BE2C (cell line): Measurements from ENCODE around the gene DPYSL4.

Experiments used
- DNase-seq: peaks from one replicate; pipeline ENCODE4 v3.0.0-alpha.2; 2020
- H3K27me3 ChIP-seq: fragments of 250-450 bp; sonication (Bioruptor Pico); 2 replicates; pipeline ENCODE4 v1.5.1; 2020; ENCODE audit warnings: mild to moderate bottlenecking
- H3K36me3 ChIP-seq: fragments of 250-450 bp; sonication (Bioruptor Pico); 2 replicates; pipeline ENCODE4 v1.5.1; 2020; ENCODE audit warnings: mild to moderate bottlenecking
- H3K4me1 ChIP-seq: fragments of 250-450 bp; sonication (Bioruptor Pico); 2 replicates; pipeline ENCODE4 v1.5.1; 2020
- H3K4me3 ChIP-seq: 2 replicates; pipeline ENCODE4 v1.5.1; 2011; ENCODE audit warnings: low read depth, low read length
- H3K9me3 ChIP-seq: fragments of 250-450 bp; sonication (Bioruptor Pico); 2 replicates; pipeline ENCODE4 v1.5.1; 2020
- CTCF ChIP-seq: IDR thresholded peaks from 2 replicates; pipeline ENCODE4 v1.5.1; 2012; ENCODE audit warnings: mild to moderate bottlenecking, low read depth, low read length

DPYSL4 gene

GRCh38 chr10:132189016-132189415 is 2.3 kb downstream of the DPYSL4 start:
- Histone ChIP-seq H3K36me3 (no peaks in the 10 kb centered on the region), H3K4me1 (no peaks in the 10 kb centered on the region), H3K4me3 (no peak overlapping the region)

GRCh38 chr10:132189810-132190422 is 3.2 kb downstream of the DPYSL4 start:
- Histone ChIP-seq H3K36me3 (no peaks in the 10 kb centered on the region), H3K4me1 (no peaks in the 10 kb centered on the region), H3K27me3 (peaks cover 32% of the 10 kb centered on the region), H3K9me3 (no peaks in the 10 kb centered on the region), H3K4me3 (no peak overlapping the region)
- peak; percentile 3 for DNase-seq
- TF ChIP-seq CTCF, result no peak

More at GRCh38 chr10:132189016-132189415, 2.3 kb downstream of the DPYSL4 start:
- DNase-seq, result no peak
- Histone ChIP-seq H3K9me3 (no peaks in the 10 kb centered on the region), H3K27me3 (peaks cover 34% of the 10 kb centered on the region)
- TF ChIP-seq CTCF, result no peak

GRCh38 chr10:132192076-132192975 is 5.6 kb downstream of the DPYSL4 start:
- no peaks in the 10 kb centered on the region for H3K36me3 ChIP-seq
- peaks cover 13% of the 10 kb centered on the region for H3K27me3 ChIP-seq
- no peak for TF ChIP-seq CTCF
- H3K4me3 ChIP-seq, result no peak overlapping the region
- no peaks in the 10 kb centered on the region for H3K4me1 ChIP-seq
- no peaks in the 10 kb centered on the region for H3K9me3 ChIP-seq
- no peak for DNase-seq

- H3K36me3 ChIP-seq, result no peaks in the 10 kb centered on the region
- H3K27me3 ChIP-seq, result peaks cover 5% of the 10 kb centered on the region
- no peak overlapping the region for H3K4me3 ChIP-seq
- H3K4me1 ChIP-seq, result no peaks in the 10 kb centered on the region
- DNase-seq, result no peak
- H3K9me3 ChIP-seq, result no peaks in the 10 kb centered on the region
- no peak for TF ChIP-seq CTCF
These were observed 6.4 kb downstream of the DPYSL4 start for GRCh38 chr10:132192991-132193665.

GRCh38 chr10:132193907-132194552 is 7.3 kb downstream of the DPYSL4 start:
- TF ChIP-seq CTCF, result no peak
- peak; percentile 4 for DNase-seq
- Histone ChIP-seq H3K9me3 (no peaks in the 10 kb centered on the region), H3K4me3 (no peak overlapping the region), H3K36me3 (no peaks in the 10 kb centered on the region), H3K27me3 (no peaks in the 10 kb centered on the region), H3K4me1 (no peaks in the 10 kb centered on the region)
